Measurements from ENCODE around the gene TOX2.

GRCh38 chr20:44026647-44027342 lies 112.1 kb downstream of the TOX2 start:
- TF ChIP-seq ZBTB1 (tag by site-specific recombination; IDR thresholded peaks at IDR 0.05) (no peak), CTCF (tag by site-specific recombination; IDR thresholded peaks at IDR 0.05) (no peak), REST (tag by site-specific recombination; IDR thresholded peaks at IDR 0.05) (no peak), KLF1 (tag by site-specific recombination; IDR thresholded peaks at IDR 0.05) (no peak), ZNF24 (tag by site-specific recombination; IDR thresholded peaks at IDR 0.05) (no peak), MEIS1 (CRISPR knock-in tag; IDR thresholded peaks at IDR 0.05; ENCODE audit: borderline replicate concordance) (no peak), SP3 (tag by site-specific recombination; IDR thresholded peaks at IDR 0.05) (no peak), BCL6B (tag by site-specific recombination; IDR thresholded peaks at IDR 0.05) (no peak), ZNF473 (tag by site-specific recombination; IDR thresholded peaks at IDR 0.05) (no peak)
- TF ChIP-seq, protein P1, sequence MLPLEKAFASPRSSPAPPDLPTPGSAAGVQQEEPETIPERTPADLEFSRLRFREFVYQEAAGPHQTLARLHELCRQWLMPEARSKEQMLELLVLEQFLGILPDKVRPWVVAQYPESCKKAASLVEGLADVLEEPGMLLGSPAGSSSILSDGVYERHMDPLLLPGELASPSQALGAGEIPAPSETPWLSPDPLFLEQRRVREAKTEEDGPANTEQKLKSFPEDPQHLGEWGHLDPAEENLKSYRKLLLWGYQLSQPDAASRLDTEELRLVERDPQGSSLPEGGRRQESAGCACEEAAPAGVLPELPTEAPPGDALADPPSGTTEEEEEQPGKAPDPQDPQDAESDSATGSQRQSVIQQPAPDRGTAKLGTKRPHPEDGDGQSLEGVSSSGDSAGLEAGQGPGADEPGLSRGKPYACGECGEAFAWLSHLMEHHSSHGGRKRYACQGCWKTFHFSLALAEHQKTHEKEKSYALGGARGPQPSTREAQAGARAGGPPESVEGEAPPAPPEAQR (tag by site-specific recombination; IDR thresholded peaks at IDR 0.05): no peak

Measured in HEK293 (cell line).